ENCODE data around the gene HERC4.
"Not testable (repeated sequence)": the region's sequence is repeated elsewhere in the genome, so short reads cannot be mapped to it uniquely, and the experiment has no call there.

HERC4 gene

DNA sequence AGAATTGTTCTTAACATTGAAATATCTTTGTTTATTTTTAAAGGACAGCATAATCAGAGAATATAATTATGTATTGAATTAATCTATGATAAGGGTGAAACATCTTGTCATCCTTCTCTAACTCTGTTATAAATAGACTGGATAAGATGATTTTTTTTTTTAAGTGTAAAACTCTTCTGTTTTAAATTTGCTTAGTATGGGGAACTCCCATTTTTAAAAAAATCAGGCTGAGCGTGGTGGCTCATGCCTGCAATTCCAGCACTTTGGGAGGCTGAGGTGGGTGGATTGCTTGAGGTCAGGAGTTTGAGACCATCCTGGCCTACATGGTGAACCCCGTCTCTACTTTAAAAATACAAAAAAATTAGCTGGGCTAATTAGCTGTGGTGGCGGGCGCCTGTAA lies 9.4 kb upstream of the HERC4 start:
- no peak for DNase-seq (ENCODE audit: low read depth)
- H3K4me3 ChIP-seq (replicated peaks; ENCODE audit: low read depth, low read length): no peak overlapping the region
- TF ChIP-seq, protein P1, sequence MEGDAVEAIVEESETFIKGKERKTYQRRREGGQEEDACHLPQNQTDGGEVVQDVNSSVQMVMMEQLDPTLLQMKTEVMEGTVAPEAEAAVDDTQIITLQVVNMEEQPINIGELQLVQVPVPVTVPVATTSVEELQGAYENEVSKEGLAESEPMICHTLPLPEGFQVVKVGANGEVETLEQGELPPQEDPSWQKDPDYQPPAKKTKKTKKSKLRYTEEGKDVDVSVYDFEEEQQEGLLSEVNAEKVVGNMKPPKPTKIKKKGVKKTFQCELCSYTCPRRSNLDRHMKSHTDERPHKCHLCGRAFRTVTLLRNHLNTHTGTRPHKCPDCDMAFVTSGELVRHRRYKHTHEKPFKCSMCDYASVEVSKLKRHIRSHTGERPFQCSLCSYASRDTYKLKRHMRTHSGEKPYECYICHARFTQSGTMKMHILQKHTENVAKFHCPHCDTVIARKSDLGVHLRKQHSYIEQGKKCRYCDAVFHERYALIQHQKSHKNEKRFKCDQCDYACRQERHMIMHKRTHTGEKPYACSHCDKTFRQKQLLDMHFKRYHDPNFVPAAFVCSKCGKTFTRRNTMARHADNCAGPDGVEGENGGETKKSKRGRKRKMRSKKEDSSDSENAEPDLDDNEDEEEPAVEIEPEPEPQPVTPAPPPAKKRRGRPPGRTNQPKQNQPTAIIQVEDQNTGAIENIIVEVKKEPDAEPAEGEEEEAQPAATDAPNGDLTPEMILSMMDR (IDR thresholded peaks at IDR 0.05; ENCODE audit: low read length, missing control alignments): no peak

DNA sequence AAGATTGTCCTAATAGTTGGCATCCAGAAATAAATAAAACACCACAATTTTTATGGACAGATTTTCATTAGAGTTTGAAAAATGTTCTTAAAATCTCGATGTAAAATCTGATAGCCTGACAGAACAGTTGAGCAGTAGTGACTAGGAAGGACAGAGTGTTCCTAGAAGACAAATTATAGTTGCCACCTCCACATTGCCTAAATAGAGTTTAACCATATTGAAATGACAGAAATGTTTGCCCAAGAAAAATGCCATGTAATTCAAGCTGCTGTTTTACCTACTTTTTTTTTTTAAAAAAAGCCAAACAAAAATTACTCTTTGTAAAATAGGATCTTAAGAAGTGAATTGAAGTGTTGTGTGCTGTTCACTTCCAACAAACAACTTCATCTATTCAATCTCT lies 8.9 kb upstream of the HERC4 start:
- H3K4me3 ChIP-seq (replicated peaks; ENCODE audit: low read depth, low read length): no peak overlapping the region
- TF ChIP-seq, protein P1 (IDR thresholded peaks at IDR 0.05; ENCODE audit: low read length, missing control alignments): no peak
- no peak for DNase-seq (ENCODE audit: low read depth)

DNA sequence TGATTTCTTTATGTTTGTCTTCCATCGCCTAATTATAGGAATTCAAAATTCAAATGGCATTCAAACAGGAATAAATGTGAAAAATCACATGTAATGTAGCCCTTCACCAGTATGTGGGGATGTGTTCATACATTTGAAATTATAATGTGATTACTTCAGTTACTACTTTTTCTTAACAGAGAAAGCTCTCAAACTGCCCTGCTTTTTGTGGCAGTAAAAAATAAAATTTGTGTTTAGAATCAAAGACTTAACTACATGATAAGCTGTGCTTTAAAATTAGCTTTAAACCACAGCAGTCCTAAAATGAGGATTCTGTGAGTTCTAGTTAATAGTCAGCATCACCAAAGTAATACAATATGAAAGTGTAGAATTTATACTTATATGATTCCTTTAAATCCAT lies 7.8 kb upstream of the HERC4 start:
- DNase-seq (ENCODE audit: low read depth): peak; percentile 65

DNA sequence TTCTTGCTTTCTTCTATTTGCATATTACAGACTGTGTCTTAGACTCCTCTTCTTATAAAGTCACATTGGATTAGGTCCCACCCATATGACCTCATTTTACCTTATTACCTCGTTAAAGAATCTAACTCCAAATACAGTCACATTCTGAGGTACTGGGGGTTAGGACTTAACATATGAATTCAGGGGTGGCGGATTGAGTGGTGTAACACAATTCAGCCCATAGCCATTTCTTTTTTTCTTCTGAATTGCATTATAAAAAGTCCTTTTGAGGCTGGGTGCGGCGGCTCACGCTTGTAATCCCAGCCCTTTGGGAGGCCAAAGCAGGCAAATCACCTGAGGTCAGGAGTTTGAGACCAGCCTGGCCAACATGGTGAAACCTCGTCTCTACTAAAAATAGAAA lies 6.8 kb upstream of the HERC4 start:
- no peak overlapping the region for H3K4me3 ChIP-seq (replicated peaks; ENCODE audit: low read depth, low read length)
- no peak for DNase-seq (ENCODE audit: low read depth)
- TF ChIP-seq, protein P1 (IDR thresholded peaks at IDR 0.05; ENCODE audit: low read length, missing control alignments): no peak

More for the DNA sequence above, 7.8 kb upstream of the HERC4 start:
- TF ChIP-seq, protein P1 (IDR thresholded peaks at IDR 0.05; ENCODE audit: low read length, missing control alignments): peak; percentile 46
- no peak overlapping the region for H3K4me3 ChIP-seq (replicated peaks; ENCODE audit: low read depth, low read length)

DNA sequence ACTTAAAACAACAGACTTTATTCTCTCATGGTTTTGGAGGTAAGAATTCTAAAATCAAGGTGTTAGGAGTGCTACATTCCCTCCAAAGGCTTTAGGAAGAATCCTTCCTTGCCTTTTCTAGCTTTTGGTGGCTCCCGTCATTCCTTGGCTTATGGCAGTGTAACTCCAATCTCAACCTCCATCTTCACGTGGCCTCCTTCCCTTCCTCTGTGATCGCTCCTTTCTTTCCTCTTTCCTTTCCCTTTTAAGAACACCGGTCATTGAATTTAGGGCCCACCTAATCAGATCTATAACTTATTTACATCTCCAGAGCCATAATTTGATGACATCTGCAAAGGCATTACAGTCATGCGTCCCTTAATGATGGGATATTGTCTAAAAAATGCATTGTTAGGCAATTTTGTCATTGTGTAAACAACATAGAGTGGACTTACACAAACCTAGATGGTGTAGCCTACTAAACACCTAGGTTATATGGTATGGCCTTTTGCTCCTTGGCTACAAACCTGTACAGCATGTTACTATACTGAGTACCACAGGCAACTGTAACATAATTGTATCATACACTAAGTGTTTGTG lies 5.9 kb upstream of the HERC4 start:
- no peak overlapping the region for H3K4me3 ChIP-seq (replicated peaks; ENCODE audit: low read depth, low read length)
- TF ChIP-seq, protein P1 (IDR thresholded peaks at IDR 0.05; ENCODE audit: low read length, missing control alignments): no peak
- DNase-seq (ENCODE audit: low read depth): no peak

DNA sequence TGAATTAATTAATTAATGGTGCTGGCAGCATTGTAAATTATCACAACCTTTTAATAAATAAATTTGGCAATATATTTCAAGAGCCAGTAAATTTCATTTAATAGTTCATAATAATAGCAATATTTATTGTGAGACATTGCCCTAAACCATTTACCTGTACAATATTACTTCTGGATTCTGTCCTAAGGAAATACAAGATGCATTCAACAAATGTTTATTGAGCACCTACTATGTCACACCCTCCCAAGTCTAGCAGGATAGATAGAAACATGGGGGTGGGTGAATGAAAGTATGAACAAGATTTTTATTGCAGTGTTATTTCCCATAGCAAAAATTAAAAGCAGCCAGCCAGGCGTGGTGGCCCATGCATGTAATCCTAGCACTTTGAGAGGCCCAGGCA lies 4.4 kb upstream of the HERC4 start:
- TF ChIP-seq, protein P1 (IDR thresholded peaks at IDR 0.05; ENCODE audit: low read length, missing control alignments): no peak
- DNase-seq (ENCODE audit: low read depth): no peak
- no peak overlapping the region for H3K4me3 ChIP-seq (replicated peaks; ENCODE audit: low read depth, low read length)

DNA sequence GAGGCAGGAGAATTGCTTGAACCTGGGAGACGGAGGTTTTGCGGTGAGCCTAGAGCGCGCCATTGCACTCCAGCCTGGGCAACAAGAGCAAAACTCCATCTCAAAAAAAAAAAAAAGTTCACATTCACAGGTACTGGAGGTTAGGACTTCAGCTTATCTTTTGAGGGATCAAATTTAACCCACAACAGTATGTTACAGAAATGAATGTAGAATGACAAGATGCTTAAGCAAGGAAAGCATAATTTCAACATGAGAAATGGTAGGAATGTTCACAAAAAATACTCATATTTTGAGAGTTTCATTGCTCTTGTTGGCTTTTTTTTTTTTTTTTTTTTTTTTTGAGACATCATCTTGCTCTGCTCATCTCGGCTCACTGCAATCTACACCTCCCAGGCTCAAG lies 1.9 kb upstream of the HERC4 start:
- TF ChIP-seq, protein P1 (IDR thresholded peaks at IDR 0.05; ENCODE audit: low read length, missing control alignments): no peak
- H3K4me3 ChIP-seq (replicated peaks; ENCODE audit: low read depth, low read length): no peak overlapping the region
- DNase-seq (ENCODE audit: low read depth): no peak

DNA sequence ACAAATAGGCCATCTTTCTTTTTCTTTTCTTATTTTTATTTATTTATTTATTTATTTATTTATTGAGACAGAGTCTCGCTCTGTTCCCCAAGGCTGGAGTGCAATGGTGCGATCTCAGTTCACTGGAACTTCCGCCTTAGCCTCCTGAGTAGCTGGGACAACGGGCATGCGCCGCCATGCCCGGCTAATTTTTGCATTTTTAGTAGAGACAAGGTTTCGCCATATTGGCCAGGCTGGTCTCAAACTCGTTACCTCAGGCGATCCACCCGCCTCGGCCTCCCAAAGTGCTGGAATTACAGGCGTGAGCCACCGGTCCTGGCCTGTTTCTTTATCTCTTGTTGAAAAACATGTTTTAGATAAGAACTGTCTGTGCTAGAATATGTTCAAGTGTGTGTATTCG lies 998 bp upstream of the HERC4 start:
- not testable (repeated sequence) for DNase-seq (ENCODE audit: low read depth); H3K4me3 ChIP-seq (replicated peaks; ENCODE audit: low read depth, low read length)
